H1 (cell line): ENCODE measurements around the gene CTXN2. TPM values are rescaled to one million over a fixed set of nuclear protein-coding genes. Genes with fewer than 3 reads are reported as not detected.

Experiments used
- CTCF ChIA-PET: fragments of 300-600 bp; sonication (Branson Sonifier 250); formaldehyde crosslinking; loops from one replicate; lab custom pipeline; 2021; ENCODE audit not compliant: partially characterized antibody; lab: Charles Lee
- POLR2A ChIA-PET: fragments of 300-600 bp; sonication (Branson Sonifier 250); formaldehyde crosslinking; loops from one replicate; lab custom pipeline; 2021; ENCODE audit warnings: inconsistent platforms; ENCODE audit not compliant: partially characterized antibody; lab: Charles Lee
- DNase-seq, 2 experiments: peaks; one replicate each; pipeline versions ENCODE4 v3.0.0 to v3.0.0-alpha.2; 2010 to 2022; ENCODE audit warnings: low spot score in 2 of 2, low read depth in 1 of 2, mixed read lengths in 1 of 2
- FAIRE-seq: peaks from 2 replicates; lab custom pipeline; 2011; peaks lifted over from hg19 to GRCh38; lab: Jason Lieb, UNC
- H2AFZ ChIP-seq: 2 replicates; pipeline ENCODE4 v1.8.1; 2012; ENCODE audit warnings: low read length, inconsistent platforms
- H2AK5ac ChIP-seq: 2 replicates; pipeline ENCODE4 v1.6.1; 2013; ENCODE audit warnings: low read depth, low read length
- H2BK120ac ChIP-seq: replicated peaks from 2 replicates; pipeline ENCODE3; 2013; ENCODE audit warnings: low read depth, low read length, inconsistent platforms
- H2BK12ac ChIP-seq: 2 replicates; pipeline ENCODE4 v1.6.1; 2013; ENCODE audit warnings: low read depth, low read length
- H2BK15ac ChIP-seq: 2 replicates; pipeline ENCODE4 v1.6.1; 2013; ENCODE audit warnings: low read length
- H2BK20ac ChIP-seq: 2 replicates; pipeline ENCODE4 v1.6.1; 2013; ENCODE audit warnings: low read length
- H2BK5ac ChIP-seq: 2 replicates; pipeline ENCODE4 v1.6.1; 2013; ENCODE audit warnings: low read depth, low read length
- H3K14ac ChIP-seq: 2 replicates; pipeline ENCODE4 v1.6.1; 2013; ENCODE audit warnings: inconsistent platforms; ENCODE audit not compliant: insufficient read length
- H3K18ac ChIP-seq: 2 replicates; pipeline ENCODE4 v1.6.1; 2013; ENCODE audit warnings: low read length; ENCODE audit errors: extremely low read depth
- H3K23ac ChIP-seq: 2 replicates; pipeline ENCODE4 v1.6.1; 2013; ENCODE audit warnings: inconsistent platforms; ENCODE audit not compliant: insufficient read length
- H3K23me2 ChIP-seq: 2 replicates; pipeline ENCODE4 v1.6.1; 2013; ENCODE audit warnings: low read depth, low read length
- H3K27ac ChIP-seq: 2 replicates; pipeline ENCODE4 v1.6.1; 2011; ENCODE audit warnings: low read depth, low read length, inconsistent platforms
- H3K27me3 ChIP-seq, 4 experiments: replicated peaks in 1 of 4; 1 replicate in 1 of 4; 2 replicates in 3 of 4; pipeline versions ENCODE4 v1.6.1 to v1.8.1; 2011 to 2013; ENCODE audit warnings: low read length in 3 of 4, mild to moderate bottlenecking in 3 of 4, inconsistent platforms in 2 of 4, mixed read lengths in 2 of 4, moderate library complexity in 1 of 4; ENCODE audit not compliant: control insufficient read depth in 3 of 4, insufficient read depth in 3 of 4; ENCODE audit errors: extremely low read depth in 1 of 4
- H3K36me3 ChIP-seq, 4 experiments: 2 replicates each; pipeline versions ENCODE4 v1.6.1 to v1.8.1; 2011 to 2013; ENCODE audit warnings: mild to moderate bottlenecking in 4 of 4, low read length in 3 of 4, moderate library complexity in 2 of 4, control low read depth in 1 of 4, inconsistent platforms in 1 of 4; ENCODE audit not compliant: insufficient read depth in 4 of 4, control insufficient read depth in 2 of 4
- H3K4ac ChIP-seq: replicated peaks from 2 replicates; pipeline ENCODE3; 2013; ENCODE audit warnings: low read length, low read depth, mixed read lengths, inconsistent platforms; ENCODE audit not compliant: insufficient read length
- H3K4me1 ChIP-seq, 4 experiments: replicated peaks in 1 of 4; 1 replicate in 1 of 4; 2 replicates in 3 of 4; pipeline versions ENCODE4 v1.6.1 to v1.8.1; 2011 to 2013; ENCODE audit warnings: low read length in 3 of 4, inconsistent platforms in 2 of 4, mixed read lengths in 1 of 4; ENCODE audit not compliant: insufficient read depth in 4 of 4, control insufficient read depth in 3 of 4
- H3K4me2 ChIP-seq, 2 experiments: 2 replicates each; pipeline versions ENCODE4 v1.6.1 to v1.8.1; 2011 to 2013; ENCODE audit warnings: low read depth in 2 of 2, low read length in 2 of 2, control low read depth in 1 of 2, inconsistent platforms in 1 of 2, mild to moderate bottlenecking in 1 of 2; ENCODE audit not compliant: insufficient read depth in 1 of 2
- H3K4me3 ChIP-seq, 4 experiments: fragments of 200-600, 300-600 bp in 1 of 4; sonication (generic), shearing (Covaris generic), sonication (Bioruptor Twin) in 1 of 4; 2 replicates each; pipeline versions ENCODE4 v1.5.1 to v1.8.1; 2011 to 2016; ENCODE audit warnings: low read length in 4 of 4, low read depth in 3 of 4, control low read depth in 2 of 4, inconsistent platforms in 2 of 4, mild to moderate bottlenecking in 2 of 4, mixed read lengths in 1 of 4, moderate library complexity in 1 of 4; ENCODE audit not compliant: insufficient read depth in 2 of 4; ENCODE audit errors: extremely low read depth in 1 of 4
- H3K56ac ChIP-seq: replicated peaks from 2 replicates; pipeline ENCODE3; 2013; ENCODE audit warnings: low read depth, mild to moderate bottlenecking, mixed read lengths, low read length, inconsistent platforms; ENCODE audit not compliant: insufficient read length
- H3K79me1 ChIP-seq: 2 replicates; pipeline ENCODE4 v1.6.1; 2013; ENCODE audit warnings: low read depth, low read length, control low read depth
- H3K79me2 ChIP-seq, 2 experiments: 2 replicates each; pipeline versions ENCODE4 v1.6.1 to v1.8.1; 2012 to 2013; ENCODE audit warnings: low read length in 2 of 2, mild to moderate bottlenecking in 2 of 2, inconsistent platforms in 1 of 2; ENCODE audit not compliant: insufficient read depth in 2 of 2, control insufficient read depth in 1 of 2
- H3K9ac ChIP-seq, 4 experiments: replicated peaks in 1 of 4; 1 replicate in 1 of 4; 2 replicates in 3 of 4; pipeline versions ENCODE4 v1.6.1 to v1.8.1; 2011 to 2013; ENCODE audit warnings: low read depth in 3 of 4, low read length in 3 of 4, control low read depth in 2 of 4, mild to moderate bottlenecking in 2 of 4, moderate library complexity in 2 of 4, inconsistent platforms in 1 of 4; ENCODE audit errors: extremely low read depth in 1 of 4
- H3K9me3 ChIP-seq, 2 experiments: 2 replicates each; pipeline versions ENCODE4 v1.6.1 to v1.8.1; 2012 to 2013; ENCODE audit warnings: mild to moderate bottlenecking in 2 of 2, moderate library complexity in 2 of 2, control low read depth in 1 of 2, inconsistent platforms in 1 of 2, low read depth in 1 of 2, low read length in 1 of 2, mixed read lengths in 1 of 2; ENCODE audit not compliant: insufficient read depth in 2 of 2
- H4K20me1 ChIP-seq, 2 experiments: replicated peaks in 1 of 2; 2 replicates each; pipeline versions ENCODE3 to v1.8.1; 2011 to 2013; ENCODE audit warnings: inconsistent platforms in 2 of 2, low read length in 2 of 2, mild to moderate bottlenecking in 1 of 2; ENCODE audit not compliant: insufficient read depth in 2 of 2, control insufficient read depth in 1 of 2
- H4K5ac ChIP-seq: 2 replicates; pipeline ENCODE4 v1.6.1; 2013; ENCODE audit warnings: low read length, low read depth, mixed read lengths, inconsistent platforms; ENCODE audit not compliant: insufficient read length
- H4K8ac ChIP-seq: 2 replicates; pipeline ENCODE4 v1.8.0; 2013; ENCODE audit warnings: mild to moderate bottlenecking, moderate library complexity, low read length, inconsistent platforms; ENCODE audit not compliant: insufficient read depth; ENCODE audit errors: extremely low read depth
- H4K91ac ChIP-seq: replicated peaks from 2 replicates; pipeline ENCODE3; 2013; ENCODE audit warnings: low read length, mixed read lengths, inconsistent platforms; ENCODE audit not compliant: insufficient read length
- MAFK ChIP-seq: IDR thresholded peaks from 2 replicates; pipeline ENCODE4 v1.6.1; 2012; ENCODE audit warnings: low read depth, mild to moderate bottlenecking, improper control_type of control experiment, low read length
- PHF8 ChIP-seq: fragments of 200-600 bp; sonication (generic); conservative IDR thresholded peaks from 2 replicates; pipeline ENCODE4 v1.7.1; 2012; ENCODE audit warnings: low read depth, mild to moderate bottlenecking, inconsistent platforms, low read length, moderate library complexity
- WGBS, 2 experiments: shearing (Covaris generic) in 1 of 2; methylation state at CpG; one replicate each; pipeline versions ENCODE4 v1.1.6 to v1.1.7; 2013 to 2015; ENCODE audit warnings: low lambda C conversion rate in 2 of 2, mixed read lengths in 2 of 2, inconsistent platforms in 1 of 2, low coverage in 1 of 2, missing lambda C conversion rate in 1 of 2; ENCODE audit not compliant: insufficient replicate concordance in 2 of 2, insufficient coverage in 1 of 2, insufficient read length in 1 of 2; ENCODE audit errors: extremely low coverage in 1 of 2, missing lambda C conversion rate in 1 of 2; 5-methylcytosine and 5-hydroxymethylcytosine counted together
- polyA plus RNA-seq, 7 experiments: library from polyadenylated mRNA; depleted of rRNA in 3 of 7; stranded (reverse) in 5 of 7; unstranded in 2 of 7; fragments of >200 nt in 5 of 7; fragments of 200-250 nt in 2 of 7; gene quantifications; 1 replicate in 5 of 7; 2 replicates in 1 of 7; 4 replicates in 1 of 7; pipeline versions ENCODE4 v1.2.1 to v1.2.3, GENCODE V29; 2011 to 2013; ENCODE audit warnings: missing spikeins in 2 of 7, mixed read lengths in 2 of 7
- total RNA-seq: library from RNA; stranded (reverse); fragmentation: NEBNext Ultra II Directional; extraction: Animal tissue kit (Norgen Biotek cat#: 25700); gene quantifications from 2 replicates; pipeline ENCODE4 v1.2.1, GENCODE V29; 2021

The CTXN2 gene
- total and polyA plus RNA-seq, 2 of the 8 experiments (the other 6 are each of a cell fraction or from before 2014, with no cell fraction given): 0.08 TPM; not detected in 1

GRCh38 chr15:48182749-48183148 lies 8.7 kb upstream of the CTXN2 start:
- Histone ChIP-seq H3K23ac (no peak overlapping the region), H3K9me3 (no peaks in the 10 kb centered on the region), H3K23me2 (no peaks in the 10 kb centered on the region), H2AFZ (no peak overlapping the region), H2BK120ac (no peak overlapping the region), H3K4me3 (no peak overlapping the region), H3K14ac (no peak overlapping the region), H3K79me2 (no peaks in the 10 kb centered on the region), H3K4me2 (no peak overlapping the region), H2BK15ac (no peak overlapping the region), H3K27me3 (no peaks in the 10 kb centered on the region), H4K20me1 (no peaks in the 10 kb centered on the region), H3K4ac (no peak overlapping the region), H3K27ac (no peak overlapping the region), H2BK12ac (no peak overlapping the region), H3K18ac (no peak overlapping the region), H3K36me3 (no peaks in the 10 kb centered on the region), H3K79me1 (no peaks in the 10 kb centered on the region), H4K8ac (no peak overlapping the region), H3K4me1 (peaks cover 0 to 8% (median 0%) of the 10 kb centered on the region in 4 experiments; a peak in 1 of 7 replicates), H4K5ac (no peak overlapping the region), H2BK5ac (no peak overlapping the region), H3K56ac (no peak overlapping the region), H2AK5ac (no peak overlapping the region), H3K9ac (no peak overlapping the region), H2BK20ac (no peak overlapping the region), H4K91ac (no peak overlapping the region)
- TF ChIP-seq MAFK: peak; percentile 30; the same call in 1 of the 2 replicates
- TF ChIP-seq PHF8: no peak
- FAIRE-seq (no peak), DNase-seq (no peak)
- 84% methylated on average over 2 of the region's 2 CpGs; no CpG with 5 or more reads in 1 of the 2 experiments for WGBS, 2 experiments
- POLR2A ChIA-PET: no interaction called here
- CTCF ChIA-PET: interaction anchor here (1.1 kb wide), 1 partner anchor 101 kb away, joined by 3 read pairs; no protein-coding TSS in a partner anchor
